NCI-H2107 treated with DMSO at 0.1 percent for 48 hours (cell line): Measurements from ENCODE around the gene SEC22A.
A peak's percentile ranks its signal among the peaks of the same experiment; 100 is the strongest.

ENCODE experiments used
- DNase-seq: peaks from one replicate; lab custom pipeline; 2025; ENCODE audit not compliant: unreplicated experiment; lab: John Stamatoyannopoulos, UW

Gene SEC22A, protein sequence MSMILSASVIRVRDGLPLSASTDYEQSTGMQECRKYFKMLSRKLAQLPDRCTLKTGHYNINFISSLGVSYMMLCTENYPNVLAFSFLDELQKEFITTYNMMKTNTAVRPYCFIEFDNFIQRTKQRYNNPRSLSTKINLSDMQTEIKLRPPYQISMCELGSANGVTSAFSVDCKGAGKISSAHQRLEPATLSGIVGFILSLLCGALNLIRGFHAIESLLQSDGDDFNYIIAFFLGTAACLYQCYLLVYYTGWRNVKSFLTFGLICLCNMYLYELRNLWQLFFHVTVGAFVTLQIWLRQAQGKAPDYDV

DNA sequence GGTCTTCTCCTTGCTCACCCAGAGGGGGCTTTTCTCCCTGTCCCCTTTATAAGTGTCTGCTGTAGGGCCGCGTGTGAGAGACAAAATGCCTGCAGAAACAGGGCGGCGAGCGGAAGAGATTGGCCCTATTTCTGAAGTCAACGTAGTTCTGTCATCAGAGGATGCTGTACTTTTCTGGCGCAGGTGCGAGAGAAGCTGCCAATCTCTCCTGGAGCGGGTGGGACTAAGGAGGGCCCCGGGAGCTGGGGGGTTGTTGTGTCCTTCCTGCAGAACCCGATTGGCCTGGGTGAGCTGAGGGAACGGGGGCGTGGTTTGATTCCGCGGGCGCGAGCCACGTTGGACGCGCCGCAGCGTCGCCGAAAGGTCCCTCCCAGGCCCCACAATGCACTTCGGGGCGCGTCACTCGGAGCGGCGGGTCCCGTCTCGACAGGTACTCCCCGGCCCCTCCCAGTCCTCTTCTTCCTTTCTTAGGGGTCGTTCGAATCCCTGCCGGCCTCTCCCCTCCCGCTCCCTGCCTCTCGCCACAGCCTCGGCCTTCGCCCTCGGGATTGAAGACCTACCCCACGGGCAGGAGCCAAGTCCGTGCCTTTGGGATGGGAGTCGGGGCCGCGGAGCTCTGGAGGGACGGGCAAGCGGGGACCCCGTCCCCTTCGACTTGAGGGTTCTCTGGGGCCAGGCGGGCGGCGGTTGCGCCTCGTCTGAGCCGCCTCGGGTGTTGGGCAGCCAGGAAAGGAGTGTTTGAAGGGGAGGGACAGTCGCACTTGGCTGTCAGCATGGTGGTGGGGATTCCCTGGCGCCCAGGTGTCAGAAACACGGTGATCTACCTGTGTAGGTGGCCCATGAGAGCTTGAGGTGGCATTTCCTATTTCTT is at the start of gene SEC22A:
SEC22A (plus strand) TSS at position 387 of the 871 bp plus-strand sequence. CDS start 7,275 bp downstream, outside the sequence.
- DNase-seq: peak; percentile 98

DNA sequence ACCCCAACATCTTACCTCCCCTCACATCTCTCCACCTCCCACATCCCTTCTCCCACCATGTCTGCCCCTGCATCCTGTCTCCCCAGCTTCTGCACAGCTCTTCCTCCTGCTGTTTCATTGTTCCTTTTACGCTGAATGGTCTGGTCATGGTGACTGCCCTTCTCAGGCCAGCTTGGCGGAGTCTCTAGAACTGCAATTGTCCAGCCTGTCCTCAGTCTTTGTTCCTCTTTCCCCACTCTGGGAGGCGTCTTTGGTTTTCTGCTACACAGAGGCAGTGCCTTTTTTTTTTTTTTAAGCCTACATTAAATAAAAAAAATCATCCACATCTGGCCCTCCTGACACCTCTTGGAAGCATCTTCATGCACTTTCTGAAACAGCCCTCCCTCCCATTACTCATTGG is 49.1 kb upstream of the SEC22A start:
- DNase-seq: no peak

DNA sequence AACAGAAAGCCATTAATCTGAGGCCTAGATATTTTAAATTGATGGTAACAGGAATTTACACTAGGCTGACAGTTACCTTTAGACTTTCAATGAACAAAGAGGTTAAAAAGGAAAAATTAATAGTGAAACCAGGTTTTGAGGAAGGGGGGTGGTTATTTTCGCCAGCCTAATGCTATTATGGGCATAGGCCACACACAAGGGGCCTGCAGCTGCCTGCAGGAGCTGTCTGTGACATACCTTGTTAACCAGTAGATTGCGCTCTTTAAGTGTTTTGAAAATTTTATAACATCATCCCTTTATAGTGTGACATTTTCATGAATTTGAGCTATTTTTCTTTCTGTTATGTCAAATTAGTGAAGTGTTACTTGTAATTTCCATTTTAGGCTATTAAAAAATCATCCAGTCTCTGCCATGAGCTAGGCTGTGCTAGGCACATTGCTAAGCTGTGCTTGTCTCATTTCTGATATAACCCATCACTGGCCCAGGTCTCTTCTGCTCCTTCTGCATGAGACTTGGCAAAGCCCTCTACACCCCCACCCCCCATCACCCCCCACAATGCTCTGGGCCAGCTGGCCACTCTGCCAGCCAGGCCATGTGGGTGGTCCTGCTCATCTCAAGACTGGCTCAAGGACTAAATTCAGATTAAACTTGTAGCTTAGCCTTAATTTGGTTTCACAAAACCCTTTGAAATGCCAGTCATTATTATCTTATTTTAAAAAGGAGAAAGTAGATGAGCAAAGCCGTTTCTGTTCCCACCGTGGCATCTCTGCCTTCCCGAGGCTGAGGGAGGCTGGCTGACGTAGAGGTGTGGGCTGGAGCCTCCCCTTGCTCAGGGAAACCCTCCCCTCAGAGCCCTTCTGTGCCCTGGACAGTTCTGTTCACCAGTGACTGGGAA is 48.4 kb upstream of the SEC22A start:
- no peak for DNase-seq

DNA sequence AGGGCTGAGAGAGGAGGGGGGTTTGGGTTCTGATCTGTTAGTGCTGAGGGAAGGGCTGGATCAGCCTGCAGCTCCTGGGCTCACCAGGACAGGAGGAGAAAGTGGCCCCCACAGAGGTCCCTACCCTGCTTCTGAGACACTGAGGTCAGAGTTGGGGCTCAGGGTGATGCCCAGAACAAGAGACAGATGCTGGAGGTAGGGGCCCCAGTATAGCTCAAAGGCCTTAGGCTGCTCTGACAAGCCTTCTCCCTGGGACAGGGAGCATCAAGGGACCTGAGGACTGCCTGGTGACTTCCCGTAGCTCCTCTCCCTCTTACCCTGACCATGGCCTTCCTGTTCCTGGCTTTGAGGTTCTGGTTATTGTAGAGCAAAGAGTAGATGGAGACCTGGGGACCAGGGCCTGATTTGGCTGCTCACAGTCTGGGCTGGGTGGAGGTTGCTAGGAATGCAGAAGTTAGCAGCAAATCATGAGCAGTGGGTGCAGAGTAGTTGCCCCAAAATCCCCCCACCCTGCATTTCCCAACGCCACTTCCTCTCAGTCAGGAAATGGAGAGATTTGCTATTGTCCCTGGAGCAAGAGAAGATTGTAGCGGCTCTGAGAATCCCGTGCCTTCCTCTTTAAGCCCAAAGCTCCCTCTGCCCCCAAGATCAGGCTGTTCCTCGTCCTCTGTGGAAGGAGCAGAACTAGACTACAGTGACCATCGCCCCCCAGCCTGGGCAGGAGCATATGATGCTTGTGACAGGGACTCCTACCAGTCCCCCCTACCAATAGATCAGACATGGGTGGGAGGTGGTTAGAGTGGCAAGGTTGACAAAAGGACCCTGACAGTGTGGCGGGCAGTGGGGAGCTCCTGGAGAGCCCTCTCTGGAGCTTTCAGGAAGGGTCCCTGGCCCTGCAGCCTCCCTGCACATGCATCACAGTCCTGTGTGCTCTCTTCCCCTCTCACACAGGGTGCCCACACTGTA is 47.4 kb upstream of the SEC22A start:
- DNase-seq: no peak

DNA sequence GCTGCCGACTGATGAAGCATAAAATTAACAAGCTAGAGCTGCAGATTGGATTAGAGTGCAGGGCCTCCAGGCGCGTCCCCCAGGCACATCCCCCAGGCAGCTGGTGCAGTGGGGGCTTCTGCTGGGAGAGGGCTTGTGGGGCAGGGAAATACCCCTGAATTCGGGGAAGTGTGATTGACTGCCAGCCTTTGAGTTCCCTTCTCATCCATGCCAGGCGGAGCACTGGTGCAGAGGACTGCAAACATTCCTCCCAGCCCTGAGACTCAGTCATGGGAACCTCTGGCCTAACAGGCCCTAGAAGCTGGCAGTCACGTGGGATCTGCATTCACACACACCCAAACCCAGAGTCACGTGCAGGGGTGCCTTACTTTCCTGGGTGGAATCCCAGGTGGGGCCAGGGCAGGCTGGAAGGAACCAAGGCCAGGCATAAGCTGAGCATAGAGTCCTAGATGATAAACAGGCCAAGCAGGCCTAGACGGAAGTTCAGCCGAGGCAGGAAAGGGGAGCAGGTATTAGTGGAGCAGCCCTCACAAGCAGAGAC is 46.2 kb upstream of the SEC22A start:
- no peak for DNase-seq

DNA sequence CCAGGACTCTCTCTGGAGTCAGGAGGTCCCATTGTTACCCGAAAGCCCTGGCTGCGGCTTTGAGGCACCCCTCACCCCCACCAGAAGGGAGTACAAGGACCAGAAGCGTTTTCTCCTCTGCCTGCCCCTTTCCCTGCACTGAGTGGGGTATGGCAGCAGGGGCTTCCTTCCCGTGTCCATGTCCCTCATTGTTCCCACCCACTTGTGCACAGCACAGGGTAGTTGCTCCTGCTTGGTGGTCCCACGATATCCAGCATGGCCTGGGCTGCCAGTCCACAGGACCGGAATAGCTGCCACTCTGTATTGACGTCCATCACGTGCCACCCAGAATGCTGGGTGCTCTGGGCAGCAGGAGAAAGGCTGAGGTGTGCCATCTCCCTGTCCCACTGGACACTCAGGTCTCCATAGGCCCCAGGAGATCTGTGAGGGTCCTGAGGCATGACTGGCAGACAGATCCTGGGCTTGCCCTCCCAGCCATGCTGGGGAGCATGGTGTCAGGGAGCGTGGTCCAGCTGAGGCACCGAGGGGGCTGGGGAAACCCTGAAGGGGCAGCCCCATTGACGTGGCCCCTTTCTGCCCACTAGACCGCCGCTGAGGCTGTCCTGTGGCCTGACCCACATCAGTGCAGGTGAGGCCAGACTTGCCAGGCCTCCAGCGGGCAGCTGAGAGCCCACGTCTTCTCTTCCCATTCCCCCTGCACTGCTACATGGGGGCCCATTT is 45.3 kb upstream of the SEC22A start:
- no peak for DNase-seq

DNA sequence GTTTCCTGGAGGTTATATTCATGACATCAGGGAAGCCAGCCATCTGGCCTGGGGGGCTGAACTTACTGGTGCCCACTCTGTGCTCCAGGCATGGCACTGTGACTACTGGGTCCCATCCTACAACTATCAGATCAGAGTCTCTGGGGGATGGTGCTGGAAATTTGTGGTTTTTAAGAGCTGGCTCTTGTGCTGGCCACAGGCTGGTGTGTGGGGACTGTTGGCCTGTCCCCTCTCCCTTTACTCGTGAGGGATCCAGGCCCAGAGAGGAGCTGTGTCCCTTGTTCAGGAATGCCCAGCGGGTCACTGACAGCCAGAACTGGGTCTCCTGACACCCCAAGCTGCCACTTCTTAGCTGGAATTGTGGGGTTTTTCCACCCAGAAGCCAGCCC is 44.5 kb upstream of the SEC22A start:
- peak; percentile 7 for DNase-seq

DNA sequence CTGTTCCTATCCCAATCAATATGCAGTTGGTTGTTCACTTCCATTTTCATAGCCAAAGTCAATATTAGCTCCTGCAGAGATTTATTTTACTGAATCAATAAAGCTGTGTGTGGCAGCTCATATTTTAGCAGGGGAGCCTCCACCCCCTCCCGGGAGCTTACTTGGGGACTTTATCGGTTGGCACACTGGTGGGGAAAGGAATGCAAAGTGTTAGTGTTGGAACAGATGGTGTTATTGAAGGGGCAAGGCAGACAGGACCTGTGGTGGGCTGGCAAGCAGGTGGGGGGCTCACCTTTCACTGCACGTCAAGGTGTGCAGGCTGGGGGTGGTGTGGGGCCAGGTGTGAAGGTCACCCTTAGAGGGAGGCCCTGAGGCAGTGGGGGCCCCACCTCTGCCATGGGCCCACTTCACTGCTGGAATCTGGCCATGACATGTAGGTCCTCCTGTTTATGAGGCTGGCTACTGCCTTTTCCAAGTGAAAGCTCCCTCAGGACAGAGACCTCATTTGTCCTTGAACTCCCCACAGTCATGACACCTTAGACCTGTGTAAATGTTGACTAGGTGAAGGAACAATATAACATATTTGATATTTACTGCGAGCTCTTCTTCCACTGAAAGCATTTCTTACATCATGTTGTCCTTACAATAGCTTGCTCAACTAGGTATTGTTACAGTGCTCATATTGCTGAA is 44.0 kb upstream of the SEC22A start:
- DNase-seq: no peak

DNA sequence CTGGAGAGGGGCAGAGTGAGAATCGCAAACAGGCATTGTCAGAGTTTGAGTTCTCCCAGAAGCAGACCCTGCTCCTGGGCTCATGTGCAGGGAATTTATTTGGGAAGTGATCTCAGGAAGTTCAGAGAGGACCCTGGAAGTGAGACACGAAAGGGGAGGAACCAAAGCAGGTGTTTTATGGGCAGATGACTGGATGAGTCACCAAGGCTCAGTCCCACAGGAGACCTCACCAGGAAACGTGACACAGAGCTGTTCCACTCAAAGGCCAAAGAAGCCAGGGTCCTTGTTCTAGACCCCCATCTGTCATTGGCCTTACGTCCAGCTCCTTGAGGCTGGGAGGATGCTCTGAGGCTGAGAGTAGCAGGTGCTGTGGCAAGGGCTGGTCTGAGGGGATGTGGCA is 43.4 kb upstream of the SEC22A start:
- DNase-seq: no peak

DNA sequence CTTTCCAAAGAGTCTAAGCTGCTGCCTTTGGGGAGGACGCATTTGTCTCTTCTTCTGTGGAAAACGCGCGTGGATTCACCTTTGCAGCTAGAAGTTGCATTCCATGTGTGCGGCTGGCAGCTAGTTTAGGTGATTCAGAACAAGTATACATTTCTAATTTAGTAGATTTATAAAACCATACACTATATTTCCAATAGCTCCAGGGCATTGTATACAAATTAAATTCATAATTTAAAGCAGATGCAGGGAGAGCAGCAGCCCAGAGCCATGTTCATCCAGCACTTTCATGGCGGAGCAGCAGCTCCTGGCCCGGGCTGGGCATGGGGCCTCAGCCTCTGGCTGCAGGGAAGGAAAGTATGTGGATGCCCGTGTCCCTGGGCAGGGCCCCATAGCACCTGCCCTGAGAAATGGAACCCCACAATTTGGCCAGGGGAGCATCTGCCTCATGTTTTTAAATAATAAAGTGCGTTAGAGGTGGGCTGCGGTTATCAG is 42.8 kb upstream of the SEC22A start:
- no peak for DNase-seq

DNA sequence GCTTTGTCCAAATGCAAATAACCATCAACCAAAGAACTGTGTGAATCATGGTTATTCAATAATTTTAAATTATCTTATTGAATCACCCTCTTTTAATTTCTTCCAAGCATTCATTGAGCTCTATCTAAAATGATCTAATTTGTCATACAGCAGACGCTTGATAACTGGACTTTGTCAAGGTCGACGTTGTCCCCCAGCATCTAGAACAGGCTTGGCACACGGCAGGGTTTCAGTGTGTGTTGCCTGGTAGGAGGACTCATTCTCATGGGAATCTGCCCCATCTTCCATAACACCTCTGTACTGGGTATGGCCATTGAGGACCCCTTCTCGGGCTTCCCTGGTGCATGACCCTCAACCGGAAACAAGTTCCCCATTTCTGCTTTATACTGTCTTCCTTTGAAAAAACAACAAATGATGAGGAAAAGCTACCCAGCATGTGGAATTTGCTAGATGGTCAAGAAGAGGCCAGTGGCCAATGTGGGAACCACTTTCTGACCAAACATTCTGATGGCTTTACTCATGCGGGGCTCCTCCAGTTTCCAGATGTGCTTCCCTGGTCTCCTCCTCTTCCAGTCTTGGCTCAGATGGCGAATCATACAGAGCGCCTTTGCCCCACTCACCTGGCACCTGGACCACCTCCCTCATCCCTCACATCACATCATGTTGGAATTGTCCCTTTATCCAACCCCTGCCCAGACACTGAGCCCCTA is 41.7 kb upstream of the SEC22A start:
- no peak for DNase-seq

DNA sequence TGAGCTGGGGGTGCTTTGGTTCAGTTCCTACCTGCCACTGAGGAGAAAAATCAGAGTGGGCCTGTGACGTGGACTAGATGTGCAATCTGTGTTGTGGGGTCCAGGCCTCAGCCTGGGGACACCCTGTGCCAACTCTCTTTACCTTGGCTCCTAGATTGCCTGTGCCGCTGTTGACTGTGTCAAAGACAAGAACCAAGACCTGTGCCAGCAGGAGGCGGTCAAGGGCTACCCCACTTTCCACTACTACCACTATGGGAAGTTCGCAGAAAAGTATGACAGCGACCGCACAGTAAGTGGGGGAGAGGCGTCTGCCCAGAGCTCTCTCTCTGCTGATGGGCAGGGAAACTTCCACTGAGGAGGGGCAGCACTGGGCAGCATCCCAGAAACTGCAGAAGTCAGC is 40.6 kb upstream of the SEC22A start:
- no peak for DNase-seq

DNA sequence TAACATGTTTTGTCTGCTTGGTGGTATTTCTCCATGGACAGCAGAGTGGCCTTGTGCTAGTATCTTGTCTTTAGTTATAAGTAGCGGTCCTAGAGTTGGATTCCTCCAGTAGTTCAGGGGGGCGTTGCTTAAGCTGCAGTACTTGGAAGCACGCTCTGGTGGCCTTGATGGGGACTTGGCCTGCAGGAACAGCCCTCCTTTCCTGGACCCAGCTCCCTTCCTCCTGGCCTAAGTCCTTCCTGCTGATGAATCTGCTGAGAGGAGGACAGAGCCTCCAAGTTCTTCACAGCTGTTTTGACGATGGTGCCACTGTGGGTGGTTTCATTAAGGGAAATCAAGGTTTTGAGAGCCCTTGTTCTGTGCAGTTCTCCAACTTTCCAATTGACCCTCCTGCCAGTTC is 38.6 kb upstream of the SEC22A start:
- DNase-seq: no peak

DNA sequence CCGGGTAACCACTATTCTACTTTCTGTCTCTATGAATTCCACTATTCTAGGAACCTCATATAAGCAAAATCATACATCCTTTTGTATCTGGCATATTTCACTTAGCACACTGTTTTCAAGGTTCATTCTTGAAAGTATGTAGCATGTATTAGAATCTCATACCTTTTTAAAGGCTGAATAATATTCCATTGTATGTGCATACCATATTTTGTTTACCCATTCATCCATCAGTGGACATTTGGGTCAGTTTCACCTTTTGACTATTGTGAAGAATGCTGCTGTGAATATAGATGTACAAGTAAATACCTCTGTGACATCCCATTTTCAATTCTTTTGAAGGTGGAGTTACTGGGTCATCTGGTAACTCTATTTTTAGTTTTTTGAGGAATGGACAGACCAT is 36.6 kb upstream of the SEC22A start:
- no peak for DNase-seq

DNA sequence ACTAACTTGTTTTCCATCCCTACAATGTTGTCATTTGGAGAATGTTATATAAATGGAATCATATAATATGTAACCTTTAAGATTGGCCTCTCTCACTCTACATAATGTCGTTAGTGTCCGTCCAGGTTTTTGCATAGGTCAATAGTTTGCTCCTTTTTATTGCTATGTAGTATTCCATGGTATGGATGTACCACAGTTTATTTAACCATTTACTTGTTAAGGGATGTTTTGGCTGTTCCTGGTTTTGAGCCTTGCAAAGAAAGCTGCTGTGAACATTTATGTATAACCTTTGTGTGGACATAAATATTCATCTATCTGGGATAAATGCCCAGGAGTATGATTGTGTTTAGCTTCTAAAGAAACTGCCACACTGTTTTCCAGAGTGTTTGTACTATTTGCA is 34.1 kb upstream of the SEC22A start:
- DNase-seq: no peak

DNA sequence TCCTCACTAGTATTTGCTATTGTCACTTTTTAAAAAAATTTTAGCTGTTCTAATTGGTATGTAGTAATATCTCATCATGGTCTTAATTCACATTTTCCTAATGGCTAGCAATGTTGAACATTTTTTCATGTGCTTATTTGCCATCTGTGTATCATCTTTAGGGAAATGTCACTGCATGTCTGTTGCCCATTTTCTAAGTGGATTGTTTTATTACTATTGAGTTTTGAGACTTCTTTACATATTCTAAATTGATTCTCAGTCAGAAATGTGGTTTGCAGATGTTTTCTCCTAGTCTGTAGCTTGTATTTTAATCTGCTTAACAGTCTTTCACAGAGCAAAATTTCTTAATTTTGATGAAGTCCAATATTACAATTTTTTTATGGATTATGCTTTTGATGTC is 33.6 kb upstream of the SEC22A start:
- DNase-seq: no peak

DNA sequence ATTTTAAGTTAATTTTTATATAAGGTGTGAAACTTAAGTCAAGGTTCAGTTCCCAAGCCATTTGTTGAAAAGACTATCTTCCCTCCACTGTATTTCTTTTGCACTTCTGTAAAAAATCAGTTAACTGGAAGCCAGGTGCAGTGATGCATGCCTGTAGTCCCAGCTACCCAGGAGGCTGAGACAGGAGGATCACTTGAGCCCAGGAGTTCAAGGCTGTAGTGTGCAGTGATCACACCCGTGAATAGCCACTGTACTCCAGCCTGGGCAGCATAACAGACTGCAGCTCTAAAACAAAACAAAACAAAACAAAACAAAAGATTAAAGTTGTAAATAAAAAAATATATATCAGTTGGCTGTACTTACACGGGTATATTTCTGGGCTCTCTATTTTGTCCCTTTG is 33.1 kb upstream of the SEC22A start:
- no peak for DNase-seq

DNA sequence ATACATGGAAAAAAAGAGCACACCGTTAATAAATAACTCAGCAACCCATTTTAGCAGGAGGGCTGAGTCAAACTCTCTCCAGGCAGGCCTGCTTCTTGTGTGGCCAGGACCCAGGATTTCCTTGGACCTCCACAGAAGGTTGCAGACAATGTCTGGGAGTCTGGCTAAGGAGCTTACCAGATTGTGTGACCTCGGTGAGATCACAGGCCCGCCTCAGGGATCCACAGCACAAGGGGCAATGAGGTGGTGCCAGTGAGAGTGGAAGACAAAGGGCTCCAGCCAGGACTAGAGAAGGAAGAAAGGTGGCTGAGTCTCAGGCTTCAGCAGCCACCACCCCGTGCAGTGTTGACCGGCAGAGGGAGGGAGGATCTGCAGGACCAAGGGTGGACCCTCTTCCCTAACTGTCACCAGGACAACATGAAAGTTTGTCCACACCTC is 32.2 kb upstream of the SEC22A start:
- no peak for DNase-seq
